ENCODE results near the gene RNASEH2B.

The RNASEH2B gene

DNA sequence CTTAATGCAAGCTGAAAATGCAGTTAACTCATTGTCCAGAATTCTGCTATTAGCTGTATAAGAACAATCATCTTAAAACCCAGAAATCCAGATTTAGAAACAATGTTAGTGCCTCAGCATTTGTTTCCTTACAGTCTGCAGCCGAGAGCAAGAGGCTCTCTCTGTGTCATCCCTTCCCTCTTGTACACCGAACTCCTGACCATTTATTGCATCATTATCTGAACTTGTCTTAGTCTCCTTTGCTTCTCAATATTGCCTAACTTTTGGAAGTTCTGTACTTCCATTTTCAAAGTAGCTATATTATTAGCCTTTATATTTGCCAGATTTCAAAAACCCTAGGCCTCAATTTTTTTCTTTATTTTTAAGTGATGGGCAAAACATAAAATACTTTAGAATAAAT is 27.1 kb downstream of the RNASEH2B start:
- Histone ChIP-seq H3K36me3 (ENCODE audit: insufficient read depth, low read length) (no peaks in the 10 kb centered on the region; the same call in 1 of the 2 replicates), H3K9ac (ENCODE audit: low read depth, low read length) (no peak overlapping the region), H3K9me3 (ENCODE audit: control insufficient read depth, insufficient read depth, low read length) (peaks cover 3% of the 10 kb centered on the region; the same call in 1 of the 2 replicates), H3K4me1 (ENCODE audit: insufficient read depth, low read length) (no peaks in the 10 kb centered on the region)

DNA sequence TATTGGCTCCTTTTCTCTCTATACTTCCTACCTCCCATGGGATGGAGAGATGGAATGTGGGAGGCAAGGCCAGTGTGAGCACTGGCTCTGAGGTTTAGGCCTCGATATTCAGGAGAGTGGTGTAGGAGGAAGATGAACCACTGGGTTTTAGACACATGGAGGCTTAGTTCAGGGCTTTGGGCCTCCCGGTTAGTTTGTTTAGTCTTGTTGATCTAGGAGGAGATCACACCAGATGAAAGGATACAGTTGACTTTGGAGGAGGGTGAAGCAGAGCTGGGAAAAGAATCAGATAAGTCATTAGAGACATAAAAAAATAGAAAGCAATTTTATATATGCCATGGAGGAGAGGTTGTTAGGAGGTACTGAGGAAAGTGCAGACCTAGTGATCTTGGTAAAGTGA is 30.9 kb downstream of the RNASEH2B start:
- no peak overlapping the region for H3K9ac ChIP-seq (ENCODE audit: low read depth, low read length)
- no peaks in the 10 kb centered on the region for H3K4me1 ChIP-seq (ENCODE audit: insufficient read depth, low read length)
- peaks cover 3% of the 10 kb centered on the region; the same call in 1 of the 2 replicates for H3K9me3 ChIP-seq (ENCODE audit: control insufficient read depth, insufficient read depth, low read length)
- no peaks in the 10 kb centered on the region; the same call in 1 of the 2 replicates for H3K36me3 ChIP-seq (ENCODE audit: insufficient read depth, low read length)

DNA sequence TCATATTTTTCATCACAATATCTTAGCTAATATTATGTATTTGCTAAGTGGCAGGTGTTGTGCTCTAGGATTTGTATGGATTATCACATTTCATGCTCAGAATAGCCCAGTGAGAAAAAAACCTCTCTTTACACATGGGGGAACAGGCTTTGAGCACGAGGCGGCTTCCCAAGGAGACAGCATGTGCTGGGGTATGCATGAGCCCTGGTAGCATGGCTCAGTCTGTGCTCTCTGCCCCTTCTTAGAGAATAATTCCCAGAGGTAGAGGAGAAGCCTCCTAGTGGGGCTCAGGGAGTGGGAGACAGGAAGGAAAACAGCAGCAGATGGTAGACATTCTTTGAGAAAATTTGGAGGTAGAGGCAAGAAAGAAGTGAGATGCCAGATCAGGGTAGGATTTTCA is 31.6 kb downstream of the RNASEH2B start:
- peaks cover 3% of the 10 kb centered on the region; the same call in 1 of the 2 replicates for H3K9me3 ChIP-seq (ENCODE audit: control insufficient read depth, insufficient read depth, low read length)
- no peak overlapping the region for H3K9ac ChIP-seq (ENCODE audit: low read depth, low read length)
- H3K4me1 ChIP-seq (ENCODE audit: insufficient read depth, low read length): no peaks in the 10 kb centered on the region
- no peaks in the 10 kb centered on the region; the same call in 1 of the 2 replicates for H3K36me3 ChIP-seq (ENCODE audit: insufficient read depth, low read length)

DNA sequence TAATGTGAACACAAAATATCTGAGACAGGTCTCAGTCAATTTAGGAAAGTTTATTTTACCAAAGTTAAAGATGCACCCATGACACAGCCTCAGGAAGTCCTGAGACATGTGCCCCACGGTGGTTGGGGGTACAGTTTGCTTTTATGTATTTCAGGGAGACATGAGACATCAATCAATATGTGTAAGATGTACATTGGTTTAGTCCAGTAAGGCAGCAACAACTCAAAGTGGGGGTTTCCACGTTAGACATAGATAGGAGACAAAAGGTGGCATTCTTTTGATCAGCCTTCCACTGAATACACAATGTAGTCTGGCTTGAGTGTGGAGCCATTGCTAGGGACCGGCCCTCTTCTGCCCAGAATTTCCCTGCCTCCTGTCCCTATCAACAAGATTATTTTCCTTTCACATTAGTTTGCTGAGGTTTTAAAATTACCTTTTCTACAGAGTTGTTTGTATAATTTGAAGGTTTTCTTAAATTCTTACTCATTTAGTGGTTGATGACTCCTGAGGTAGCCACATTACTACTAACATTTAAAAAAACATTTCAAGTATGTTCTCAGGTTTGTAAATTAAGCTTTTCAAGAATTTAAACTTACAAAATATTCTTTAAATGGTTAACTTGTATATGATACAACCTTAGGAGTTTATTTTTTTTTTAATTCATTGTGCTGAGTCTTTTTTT is 33.2 kb downstream of the RNASEH2B start:
- no peaks in the 10 kb centered on the region for H3K4me1 ChIP-seq (ENCODE audit: insufficient read depth, low read length)
- H3K9ac ChIP-seq (ENCODE audit: low read depth, low read length): no peak overlapping the region
- peaks cover under 1% of the 10 kb centered on the region; the same call in 1 of the 2 replicates for H3K9me3 ChIP-seq (ENCODE audit: control insufficient read depth, insufficient read depth, low read length)
- H3K36me3 ChIP-seq (ENCODE audit: insufficient read depth, low read length): no peaks in the 10 kb centered on the region; the same call in 1 of the 2 replicates

DNA sequence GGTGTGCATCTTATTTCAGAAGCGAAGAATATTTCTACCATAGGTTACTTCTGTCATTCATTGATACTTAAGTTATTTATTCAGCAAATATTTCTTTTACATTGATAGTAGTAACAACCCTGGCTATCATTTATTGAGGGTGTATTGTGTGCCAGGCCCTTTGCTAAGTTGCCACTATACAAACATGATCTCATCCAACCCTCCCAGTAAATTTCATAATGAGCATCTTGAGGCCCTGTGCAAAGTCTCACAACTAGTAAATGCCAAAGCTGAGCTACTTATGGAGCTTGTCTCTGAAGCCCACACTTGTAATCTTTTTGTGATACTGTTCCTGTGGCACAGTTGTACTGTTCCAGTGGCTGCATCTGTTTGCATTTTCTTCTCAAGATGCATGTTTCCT is 36.1 kb downstream of the RNASEH2B start:
- H3K36me3 ChIP-seq (ENCODE audit: insufficient read depth, low read length): no peaks in the 10 kb centered on the region; the same call in 1 of the 2 replicates
- no peak overlapping the region for H3K9ac ChIP-seq (ENCODE audit: low read depth, low read length)
- no peaks in the 10 kb centered on the region for H3K4me1 ChIP-seq (ENCODE audit: insufficient read depth, low read length)
- H3K9me3 ChIP-seq (ENCODE audit: control insufficient read depth, insufficient read depth, low read length): no peaks in the 10 kb centered on the region

DNA sequence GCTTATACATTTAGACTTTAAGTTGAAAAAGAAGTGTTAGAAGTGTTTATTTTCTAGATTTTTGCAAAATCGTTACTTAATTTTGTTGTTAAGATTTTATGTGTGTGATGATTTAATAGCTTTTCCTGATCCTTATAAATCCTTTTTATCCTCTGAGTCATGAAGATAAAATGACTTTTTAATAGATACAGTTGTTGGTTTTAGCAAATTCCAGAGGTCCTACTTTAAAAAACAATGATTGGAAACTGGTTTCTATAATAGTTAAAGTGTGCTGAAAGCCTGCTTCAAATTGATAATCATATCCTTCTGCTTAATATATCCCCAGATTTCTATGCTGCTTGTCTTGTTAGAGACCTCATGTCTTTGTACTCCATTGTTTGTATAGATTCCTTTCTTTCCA is 39.0 kb downstream of the RNASEH2B start:
- Histone ChIP-seq H3K9me3 (ENCODE audit: control insufficient read depth, insufficient read depth, low read length) (no peaks in the 10 kb centered on the region), H3K4me1 (ENCODE audit: insufficient read depth, low read length) (no peaks in the 10 kb centered on the region), H3K36me3 (ENCODE audit: insufficient read depth, low read length) (no peaks in the 10 kb centered on the region), H3K9ac (ENCODE audit: low read depth, low read length) (no peak overlapping the region)

DNA sequence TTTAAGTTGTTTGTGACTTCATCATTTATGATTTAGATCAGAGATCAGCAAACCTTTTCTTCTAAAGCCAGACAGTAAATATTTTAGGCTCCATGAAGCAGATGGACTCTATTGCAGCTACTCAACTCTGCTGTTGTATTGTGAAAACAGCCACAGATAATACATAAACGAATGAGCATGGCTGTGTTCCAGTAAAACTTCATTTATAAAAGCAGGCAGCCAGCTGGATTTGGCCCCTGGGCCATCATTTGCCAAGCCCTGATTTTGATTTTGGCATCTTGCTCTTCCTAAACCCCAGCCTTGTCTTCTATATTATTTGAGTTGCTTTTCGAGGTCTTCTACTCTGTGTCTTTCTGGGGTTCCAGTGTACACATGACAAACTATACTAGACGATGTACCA is 41.3 kb downstream of the RNASEH2B start:
- no peaks in the 10 kb centered on the region; the same call in 1 of the 2 replicates for H3K4me1 ChIP-seq (ENCODE audit: insufficient read depth, low read length)
- H3K36me3 ChIP-seq (ENCODE audit: insufficient read depth, low read length): no peaks in the 10 kb centered on the region
- no peaks in the 10 kb centered on the region for H3K9me3 ChIP-seq (ENCODE audit: control insufficient read depth, insufficient read depth, low read length)
- no peak overlapping the region for H3K9ac ChIP-seq (ENCODE audit: low read depth, low read length)

DNA sequence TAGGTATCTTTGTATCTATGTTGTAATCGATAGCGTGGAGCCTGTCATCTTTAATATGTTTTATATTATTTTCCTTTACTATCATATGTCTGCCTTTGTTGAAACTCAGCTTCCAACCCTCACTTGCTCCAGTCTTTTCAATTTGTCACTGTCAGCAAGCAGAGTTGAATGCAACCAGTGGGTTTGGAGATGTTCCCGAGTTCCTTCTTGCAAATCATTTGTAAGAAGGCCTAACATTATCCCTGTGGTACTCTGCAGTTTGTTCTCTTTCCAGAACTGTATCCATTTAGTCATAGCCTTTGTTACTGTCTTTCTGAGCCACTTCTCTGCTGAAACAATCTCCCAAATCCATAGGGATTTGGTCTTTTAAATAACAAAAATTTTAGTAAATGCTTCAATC is 41.8 kb downstream of the RNASEH2B start:
- no peak overlapping the region for H3K9ac ChIP-seq (ENCODE audit: low read depth, low read length)
- H3K36me3 ChIP-seq (ENCODE audit: insufficient read depth, low read length): no peaks in the 10 kb centered on the region
- H3K4me1 ChIP-seq (ENCODE audit: insufficient read depth, low read length): no peaks in the 10 kb centered on the region; the same call in 1 of the 2 replicates
- H3K9me3 ChIP-seq (ENCODE audit: control insufficient read depth, insufficient read depth, low read length): no peaks in the 10 kb centered on the region

DNA sequence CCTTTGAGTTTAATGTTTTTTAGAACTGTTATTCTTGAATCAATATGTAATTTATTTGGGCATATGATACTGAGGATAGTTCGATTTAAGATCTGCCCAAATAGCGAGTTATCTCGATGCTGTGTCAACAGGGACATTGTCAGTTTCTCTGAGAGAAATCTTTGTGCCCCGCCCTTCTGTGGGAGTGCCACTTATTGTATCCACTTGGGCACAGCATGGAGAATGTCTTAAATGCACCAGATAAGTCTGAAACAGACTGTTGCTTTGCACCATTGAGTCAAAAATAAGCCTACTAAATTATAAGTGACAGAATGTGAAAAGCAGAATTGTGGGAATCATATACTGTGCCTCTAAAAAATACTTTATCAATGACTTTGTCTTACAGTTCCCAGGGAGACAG is 45.6 kb downstream of the RNASEH2B start:
- Histone ChIP-seq H3K36me3 (ENCODE audit: insufficient read depth, low read length) (no peaks in the 10 kb centered on the region), H3K9ac (ENCODE audit: low read depth, low read length) (no peak overlapping the region), H3K4me1 (ENCODE audit: insufficient read depth, low read length) (no peaks in the 10 kb centered on the region; the same call in 1 of the 2 replicates), H3K9me3 (ENCODE audit: control insufficient read depth, insufficient read depth, low read length) (no peaks in the 10 kb centered on the region)

DNA sequence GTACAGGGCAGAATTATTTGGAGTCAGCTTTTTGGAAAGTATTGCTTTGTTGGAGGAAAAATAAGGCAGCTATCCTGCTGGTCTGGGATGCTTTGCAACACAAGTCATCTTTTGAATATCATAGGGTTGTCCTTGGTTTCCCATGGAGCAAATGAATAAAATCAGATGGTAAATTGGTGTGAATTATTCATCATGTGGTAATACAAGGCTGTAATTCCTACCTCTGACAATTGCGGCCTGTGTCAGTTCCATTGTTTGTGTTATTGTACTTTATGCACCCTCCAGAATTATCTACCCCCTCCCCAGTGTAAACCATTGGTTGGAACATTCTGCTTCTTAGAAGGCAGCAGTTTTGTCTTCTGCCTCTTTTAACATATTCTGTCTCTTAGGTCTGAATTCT is 46.2 kb downstream of the RNASEH2B start:
- H3K9me3 ChIP-seq (ENCODE audit: control insufficient read depth, insufficient read depth, low read length): no peaks in the 10 kb centered on the region
- H3K4me1 ChIP-seq (ENCODE audit: insufficient read depth, low read length): no peaks in the 10 kb centered on the region; the same call in 1 of the 2 replicates
- H3K36me3 ChIP-seq (ENCODE audit: insufficient read depth, low read length): no peaks in the 10 kb centered on the region
- no peak overlapping the region for H3K9ac ChIP-seq (ENCODE audit: low read depth, low read length)

DNA sequence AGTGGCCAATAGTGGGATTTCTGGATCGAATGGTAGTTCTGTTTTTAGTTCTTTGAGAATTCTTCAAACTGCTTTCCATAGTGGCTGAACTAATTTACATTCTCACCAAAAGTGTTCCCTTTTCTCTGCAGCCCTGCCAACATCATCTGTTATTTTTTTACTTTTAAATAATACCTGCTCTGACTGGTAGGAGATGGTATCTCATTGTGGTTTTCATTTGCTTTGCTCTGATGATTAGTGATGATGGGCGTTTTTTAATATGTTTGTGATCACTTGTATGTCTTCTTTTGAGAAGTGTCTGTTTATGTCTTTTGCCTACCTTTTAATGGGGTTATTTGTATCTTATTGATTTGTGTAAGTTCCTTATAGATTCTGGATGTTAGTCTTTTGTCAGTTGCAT is 48.0 kb downstream of the RNASEH2B start:
- no peaks in the 10 kb centered on the region; the same call in 1 of the 2 replicates for H3K4me1 ChIP-seq (ENCODE audit: insufficient read depth, low read length)
- H3K36me3 ChIP-seq (ENCODE audit: insufficient read depth, low read length): no peaks in the 10 kb centered on the region
- H3K9me3 ChIP-seq (ENCODE audit: control insufficient read depth, insufficient read depth, low read length): no peaks in the 10 kb centered on the region; the same call in 1 of the 2 replicates
- no peak overlapping the region for H3K9ac ChIP-seq (ENCODE audit: low read depth, low read length)

DNA sequence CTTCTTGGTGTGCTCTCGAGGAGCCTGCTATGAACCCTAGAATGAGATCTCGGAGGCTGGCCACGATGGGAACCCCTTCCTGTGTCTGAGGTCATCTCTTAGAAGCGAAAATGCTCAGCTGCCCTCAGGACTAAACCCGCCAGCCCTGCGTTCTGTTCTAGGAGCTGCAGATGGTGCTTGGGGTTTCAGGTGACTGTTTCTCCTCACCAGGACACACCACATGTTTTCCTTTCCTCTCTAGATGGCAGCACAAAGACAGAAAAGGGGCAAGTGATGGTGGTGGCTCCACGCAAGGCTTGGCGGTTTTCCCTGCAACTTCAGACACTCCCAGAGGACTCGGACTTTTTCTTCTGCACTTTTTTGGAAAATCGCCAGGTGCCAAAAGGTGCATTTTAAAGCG is 60.1 kb downstream of the RNASEH2B start:
- Histone ChIP-seq H3K4me1 (ENCODE audit: insufficient read depth, low read length) (no peaks in the 10 kb centered on the region), H3K9me3 (ENCODE audit: control insufficient read depth, insufficient read depth, low read length) (no peaks in the 10 kb centered on the region; the same call in 1 of the 2 replicates), H3K9ac (ENCODE audit: low read depth, low read length) (no peak overlapping the region), H3K36me3 (ENCODE audit: insufficient read depth, low read length) (no peaks in the 10 kb centered on the region; the same call in 1 of the 2 replicates)

DNA sequence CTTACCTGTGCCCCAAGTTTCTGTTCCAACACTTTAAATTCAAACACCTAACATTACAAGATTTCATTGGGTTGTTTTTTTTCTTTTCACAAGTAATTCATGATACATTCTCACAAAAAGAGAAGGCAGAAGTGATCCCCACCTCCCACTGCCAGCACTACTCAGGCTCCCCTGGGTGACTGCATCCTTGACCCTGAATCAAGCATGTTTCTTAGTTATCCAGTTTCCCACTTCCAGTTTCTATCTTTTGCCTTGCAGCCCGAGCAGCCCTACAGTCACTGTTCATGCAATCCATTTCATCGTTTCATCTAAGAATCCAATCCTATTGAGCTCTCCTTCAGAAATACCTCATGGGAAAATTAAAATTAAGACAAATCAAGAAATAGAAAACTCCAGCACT is 61.4 kb downstream of the RNASEH2B start:
- Histone ChIP-seq H3K9ac (ENCODE audit: low read depth, low read length) (no peak overlapping the region), H3K36me3 (ENCODE audit: insufficient read depth, low read length) (no peaks in the 10 kb centered on the region; the same call in 1 of the 2 replicates), H3K4me1 (ENCODE audit: insufficient read depth, low read length) (no peaks in the 10 kb centered on the region), H3K9me3 (ENCODE audit: control insufficient read depth, insufficient read depth, low read length) (no peaks in the 10 kb centered on the region; the same call in 1 of the 2 replicates)

DNA sequence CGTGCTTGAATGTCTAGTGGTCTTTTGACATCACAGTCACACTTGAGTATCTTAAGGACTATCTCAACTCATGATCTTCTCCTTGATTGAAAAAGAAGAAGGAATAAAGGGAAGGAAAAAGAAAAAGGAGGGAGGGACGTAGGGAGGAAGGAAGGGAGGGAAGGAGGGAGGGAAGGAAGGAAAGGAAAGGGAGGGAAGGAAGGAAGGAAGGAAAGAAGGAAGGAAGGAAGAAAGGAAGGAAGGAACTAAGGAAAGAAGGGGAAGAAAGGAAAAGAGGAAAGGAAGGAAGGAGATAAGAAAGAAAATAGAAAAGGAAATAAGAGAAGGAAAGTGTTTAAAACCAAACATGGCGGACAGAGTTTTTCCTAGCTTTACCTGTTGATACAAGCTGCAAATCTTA is 64.7 kb downstream of the RNASEH2B start:
- Histone ChIP-seq H3K36me3 (ENCODE audit: insufficient read depth, low read length) (no peaks in the 10 kb centered on the region), H3K9me3 (ENCODE audit: control insufficient read depth, insufficient read depth, low read length) (no peaks in the 10 kb centered on the region; the same call in 1 of the 2 replicates), H3K9ac (ENCODE audit: low read depth, low read length) (no peak overlapping the region), H3K4me1 (ENCODE audit: insufficient read depth, low read length) (no peaks in the 10 kb centered on the region)

DNA sequence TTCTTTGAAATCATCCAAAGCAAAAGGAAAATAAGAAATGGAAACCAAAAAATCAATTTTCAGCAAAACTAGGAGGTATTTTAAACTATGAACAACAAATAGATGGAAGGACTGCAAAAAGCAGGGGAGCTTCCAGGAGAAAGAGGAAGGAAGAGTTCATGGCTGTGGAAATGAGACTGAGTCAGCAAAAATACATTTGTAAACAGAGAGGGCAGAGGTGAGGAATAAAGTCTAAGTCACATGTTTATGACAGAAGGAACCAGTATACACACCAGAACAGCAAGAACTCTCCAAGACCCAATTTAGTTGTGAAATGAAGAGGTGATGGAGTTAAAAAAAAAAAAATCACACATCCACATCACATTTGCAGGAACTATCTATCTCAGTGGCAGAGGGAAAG is 69.6 kb downstream of the RNASEH2B start:
- no peaks in the 10 kb centered on the region for H3K4me1 ChIP-seq (ENCODE audit: insufficient read depth, low read length)
- H3K9me3 ChIP-seq (ENCODE audit: control insufficient read depth, insufficient read depth, low read length): no peaks in the 10 kb centered on the region
- no peaks in the 10 kb centered on the region for H3K36me3 ChIP-seq (ENCODE audit: insufficient read depth, low read length)
- no peak overlapping the region for H3K9ac ChIP-seq (ENCODE audit: low read depth, low read length)
